ENCODE results near the gene RPL12. TPM values are rescaled to one million over a fixed set of nuclear protein-coding genes. Genes with fewer than 3 reads are reported as not detected.

RPL12 gene
- total and polyA plus RNA-seq, 2 of the 13 experiments (the other 11 are each of a cell fraction or from before 2014, with no cell fraction given): 1,551 to 2,590 TPM

DNA sequence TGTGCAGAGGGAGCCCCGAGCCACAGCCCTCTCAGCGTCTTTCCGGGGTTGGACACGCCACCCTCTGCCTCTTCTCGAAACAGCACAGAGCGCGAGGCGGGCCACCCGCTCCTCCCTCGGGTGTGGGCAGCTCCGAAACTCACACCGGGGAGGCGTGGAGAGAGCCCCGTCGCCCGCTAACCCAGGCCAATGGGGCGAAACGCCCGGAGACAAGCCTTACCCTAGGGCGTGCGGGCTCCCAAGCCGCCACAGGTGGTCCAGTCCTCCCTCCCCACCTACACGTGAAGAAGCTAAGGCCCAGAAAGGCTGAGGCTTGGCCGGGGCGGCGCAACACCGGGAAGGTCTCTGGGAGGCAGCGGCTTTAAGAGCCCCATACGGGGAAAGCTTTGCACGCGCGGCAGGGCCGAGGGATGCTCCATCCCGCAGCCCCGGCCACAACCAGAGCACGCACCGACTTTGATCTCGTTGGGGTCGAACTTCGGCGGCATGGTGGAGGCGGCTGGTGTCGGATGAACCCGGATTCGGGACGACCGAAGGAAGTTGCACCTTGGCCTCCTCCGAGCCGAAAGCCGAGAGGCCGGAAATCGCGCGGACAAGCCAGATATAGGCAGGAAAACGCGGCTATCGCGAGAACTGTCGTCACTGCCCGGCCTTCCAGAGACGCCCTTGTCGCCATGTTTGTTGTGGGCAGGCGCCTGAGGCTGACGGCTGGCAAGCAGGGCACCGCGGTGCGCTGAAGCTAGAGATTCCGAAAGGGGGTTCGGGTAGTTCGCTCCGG, at the start of gene RPL12, which contains the start of gene LRSAM1 (continued):
- TF ChIP-seq SNAPC4 (CRISPR knock-in tag; IDR thresholded peaks at IDR 0.05) (peak; percentile 44; the same call in 1 of the 2 replicates), ELF1 (CRISPR knock-in tag; IDR thresholded peaks at IDR 0.05) (peak; percentile 97), ZNF619 (CRISPR knock-in tag; IDR thresholded peaks at IDR 0.05) (peak; percentile 81; the same call in 1 of the 2 replicates), ZNF329 (CRISPR knock-in tag; IDR thresholded peaks at IDR 0.05; ENCODE audit: low read depth) (no peak; the same call in 1 of the 2 replicates), ZFP82 (CRISPR knock-in tag; IDR thresholded peaks at IDR 0.05; ENCODE audit: borderline replicate concordance) (peak; percentile 91), CREB1 (IDR thresholded peaks at IDR 0.05) (peak; percentile 94), CREB1 (CRISPR knock-in tag; IDR thresholded peaks at IDR 0.05) (peak; percentile 96), REPIN1 (CRISPR knock-in tag; IDR thresholded peaks at IDR 0.05; ENCODE audit: borderline replicate concordance, low read depth) (peak; percentile 84; the same call in 1 of the 2 replicates), AHR (CRISPR knock-in tag; IDR thresholded peaks at IDR 0.05) (peak; percentile 75; the same call in 1 of the 2 replicates), PHF20 (CRISPR knock-in tag; IDR thresholded peaks at IDR 0.05) (peak; percentile 77; the same call in 1 of the 2 replicates), RBAK (CRISPR knock-in tag; IDR thresholded peaks at IDR 0.05) (no peak), ZNF343 (CRISPR knock-in tag; IDR thresholded peaks at IDR 0.05) (peak; percentile 95; the same call in 1 of the 2 replicates), ZIK1 (CRISPR knock-in tag; IDR thresholded peaks at IDR 0.05; ENCODE audit: borderline replicate concordance, low read depth) (no peak), ARID5B (CRISPR knock-in tag; IDR thresholded peaks at IDR 0.05) (peak; percentile 51)
- TF ChIP-seq, protein P1, sequence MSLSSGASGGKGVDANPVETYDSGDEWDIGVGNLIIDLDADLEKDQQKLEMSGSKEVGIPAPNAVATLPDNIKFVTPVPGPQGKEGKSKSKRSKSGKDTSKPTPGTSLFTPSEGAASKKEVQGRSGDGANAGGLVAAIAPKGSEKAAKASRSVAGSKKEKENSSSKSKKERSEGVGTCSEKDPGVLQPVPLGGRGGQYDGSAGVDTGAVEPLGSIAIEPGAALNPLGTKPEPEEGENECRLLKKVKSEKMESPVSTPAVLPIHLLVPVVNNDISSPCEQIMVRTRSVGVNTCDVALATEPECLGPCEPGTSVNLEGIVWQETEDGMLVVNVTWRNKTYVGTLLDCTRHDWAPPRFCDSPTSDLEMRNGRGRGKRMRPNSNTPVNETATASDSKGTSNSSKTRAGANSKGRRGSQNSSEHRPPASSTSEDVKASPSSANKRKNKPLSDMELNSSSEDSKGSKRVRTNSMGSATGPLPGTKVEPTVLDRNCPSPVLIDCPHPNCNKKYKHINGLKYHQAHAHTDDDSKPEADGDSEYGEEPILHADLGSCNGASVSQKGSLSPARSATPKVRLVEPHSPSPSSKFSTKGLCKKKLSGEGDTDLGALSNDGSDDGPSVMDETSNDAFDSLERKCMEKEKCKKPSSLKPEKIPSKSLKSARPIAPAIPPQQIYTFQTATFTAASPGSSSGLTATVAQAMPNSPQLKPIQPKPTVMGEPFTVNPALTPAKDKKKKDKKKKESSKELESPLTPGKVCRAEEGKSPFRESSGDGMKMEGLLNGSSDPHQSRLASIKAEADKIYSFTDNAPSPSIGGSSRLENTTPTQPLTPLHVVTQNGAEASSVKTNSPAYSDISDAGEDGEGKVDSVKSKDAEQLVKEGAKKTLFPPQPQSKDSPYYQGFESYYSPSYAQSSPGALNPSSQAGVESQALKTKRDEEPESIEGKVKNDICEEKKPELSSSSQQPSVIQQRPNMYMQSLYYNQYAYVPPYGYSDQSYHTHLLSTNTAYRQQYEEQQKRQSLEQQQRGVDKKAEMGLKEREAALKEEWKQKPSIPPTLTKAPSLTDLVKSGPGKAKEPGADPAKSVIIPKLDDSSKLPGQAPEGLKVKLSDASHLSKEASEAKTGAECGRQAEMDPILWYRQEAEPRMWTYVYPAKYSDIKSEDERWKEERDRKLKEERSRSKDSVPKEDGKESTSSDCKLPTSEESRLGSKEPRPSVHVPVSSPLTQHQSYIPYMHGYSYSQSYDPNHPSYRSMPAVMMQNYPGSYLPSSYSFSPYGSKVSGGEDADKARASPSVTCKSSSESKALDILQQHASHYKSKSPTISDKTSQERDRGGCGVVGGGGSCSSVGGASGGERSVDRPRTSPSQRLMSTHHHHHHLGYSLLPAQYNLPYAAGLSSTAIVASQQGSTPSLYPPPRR (CRISPR knock-in tag; IDR thresholded peaks at IDR 0.05; ENCODE audit: borderline replicate concordance): peak; percentile 65; the same call in 1 of the 2 replicates

All from HepG2 (cell line).